Measurements from ENCODE around the gene TMEM131. TPM values are rescaled to one million over a fixed set of nuclear protein-coding genes. Genes with fewer than 3 reads are reported as not detected.

The TMEM131 gene
- total RNA-seq, 1 donor from 2014 or later = 36.4 TPM

GRCh38 chr2:97913846-97914245 is 81.9 kb downstream of the TMEM131 start:
- Mint-ChIP-seq H3K4me3 (ENCODE audit: unreplicated experiment) (no peak overlapping the region), H3K27ac (ENCODE audit: unreplicated experiment) (no peak overlapping the region), H3K4me1 (ENCODE audit: unreplicated experiment) (peaks cover 13% of the 10 kb centered on the region), H3K9me3 (ENCODE audit: unreplicated experiment) (peaks cover 6% of the 10 kb centered on the region), H3K27me3 (ENCODE audit: unreplicated experiment) (no peaks in the 10 kb centered on the region), H3K36me3 (ENCODE audit: unreplicated experiment) (peaks cover 20% of the 10 kb centered on the region)
- TF ChIP-seq CTCF (IDR thresholded peaks at IDR 0.05) = no peak
- no peak for DNase-seq (ENCODE audit: extremely low spot score, unreplicated experiment)

GRCh38 chr2:97911922-97912575 is 83.7 kb downstream of the TMEM131 start:
- no peak for TF ChIP-seq CTCF (IDR thresholded peaks at IDR 0.05)
- no peak for DNase-seq (ENCODE audit: extremely low spot score, unreplicated experiment)
- peaks cover 13% of the 10 kb centered on the region for H3K4me1 Mint-ChIP-seq (ENCODE audit: unreplicated experiment)
- no peak overlapping the region for H3K4me3 Mint-ChIP-seq (ENCODE audit: unreplicated experiment)
- no peaks in the 10 kb centered on the region for H3K27me3 Mint-ChIP-seq (ENCODE audit: unreplicated experiment)
- peaks cover 6% of the 10 kb centered on the region for H3K9me3 Mint-ChIP-seq (ENCODE audit: unreplicated experiment)
- peaks cover 11% of the 10 kb centered on the region for H3K36me3 Mint-ChIP-seq (ENCODE audit: unreplicated experiment)
- no peak overlapping the region for H3K27ac Mint-ChIP-seq (ENCODE audit: unreplicated experiment)

- Mint-ChIP-seq H3K27me3 (ENCODE audit: unreplicated experiment) (no peaks in the 10 kb centered on the region), H3K4me1 (ENCODE audit: unreplicated experiment) (peaks cover 13% of the 10 kb centered on the region), H3K27ac (ENCODE audit: unreplicated experiment) (no peak overlapping the region), H3K4me3 (ENCODE audit: unreplicated experiment) (no peak overlapping the region), H3K9me3 (ENCODE audit: unreplicated experiment) (peaks cover 6% of the 10 kb centered on the region), H3K36me3 (ENCODE audit: unreplicated experiment) (peaks cover 18% of the 10 kb centered on the region)
- DNase-seq (ENCODE audit: extremely low spot score, unreplicated experiment) = no peak
- TF ChIP-seq CTCF (IDR thresholded peaks at IDR 0.05) = no peak
Measured at GRCh38 chr2:97911206-97911921, 84.4 kb downstream of the TMEM131 start.

GRCh38 chr2:97910403-97911205 is 85.1 kb downstream of the TMEM131 start:
- Mint-ChIP-seq H3K4me1 (ENCODE audit: unreplicated experiment) (peaks cover 9% of the 10 kb centered on the region), H3K4me3 (ENCODE audit: unreplicated experiment) (no peak overlapping the region), H3K36me3 (ENCODE audit: unreplicated experiment) (peaks cover 24% of the 10 kb centered on the region), H3K27ac (ENCODE audit: unreplicated experiment) (no peak overlapping the region), H3K9me3 (ENCODE audit: unreplicated experiment) (peaks cover 7% of the 10 kb centered on the region), H3K27me3 (ENCODE audit: unreplicated experiment) (no peaks in the 10 kb centered on the region)
- no peak for DNase-seq (ENCODE audit: extremely low spot score, unreplicated experiment)
- no peak for TF ChIP-seq CTCF (IDR thresholded peaks at IDR 0.05)

All from osteocyte (in vitro differentiated cells).